DOHH2 (cell line): ENCODE measurements around the gene MDM1.

Experiments used
- H3F3A ChIP-seq: fragments of 200-600 bp; sonication (generic), shearing (Covaris generic); 2 replicates; pipeline ENCODE4 v1.6.0; 2016; ENCODE audit warnings: antibody characterized with exemption, mild to moderate bottlenecking; ENCODE audit not compliant: control insufficient read depth, insufficient read depth
- H3K27ac ChIP-seq: fragments of 200-600 bp; sonication (generic); 2 replicates; pipeline ENCODE4 v1.5.1; 2014; ENCODE audit warnings: low read depth, mild to moderate bottlenecking, low read length, moderate library complexity
- H3K27me3 ChIP-seq: fragments of 200-600 bp; sonication (generic); 2 replicates; pipeline ENCODE4 v1.6.1; 2014; ENCODE audit warnings: mild to moderate bottlenecking, low read length, mixed read lengths; ENCODE audit not compliant: control insufficient read depth
- H3K36me3 ChIP-seq: fragments of 200-600 bp; sonication (generic); 2 replicates; pipeline ENCODE4 v1.6.1; 2014; ENCODE audit warnings: mild to moderate bottlenecking, low read length, moderate library complexity, mixed read lengths; ENCODE audit not compliant: control insufficient read depth
- H3K4me1 ChIP-seq: fragments of 200-600 bp; sonication (generic); 2 replicates; pipeline ENCODE4 v1.6.1; 2014; ENCODE audit warnings: mild to moderate bottlenecking, low read length, mixed read lengths; ENCODE audit not compliant: control insufficient read depth
- H3K4me2 ChIP-seq: fragments of 200-600 bp; sonication (generic); 2 replicates; pipeline ENCODE4 v1.6.0; 2014; ENCODE audit warnings: mild to moderate bottlenecking, low read length, moderate library complexity
- H3K4me3 ChIP-seq: fragments of 200-600 bp; sonication (generic); 2 replicates; pipeline ENCODE4 v1.5.1; 2014; ENCODE audit warnings: mild to moderate bottlenecking, low read length, mixed read lengths
- H3K79me2 ChIP-seq: fragments of 200-600 bp; sonication (generic); 2 replicates; pipeline ENCODE4 v1.6.1; 2014; ENCODE audit warnings: mild to moderate bottlenecking, low read length, mixed read lengths; ENCODE audit not compliant: control insufficient read depth
- H3K9me2 ChIP-seq: fragments of 200-600 bp; sonication (generic); replicated peaks from 2 replicates; pipeline ENCODE4 v1.6.1; 2014; ENCODE audit warnings: mild to moderate bottlenecking, low read length, mixed read lengths; ENCODE audit not compliant: control insufficient read depth
- H3K9me3 ChIP-seq: fragments of 200-600 bp; sonication (generic); 2 replicates; pipeline ENCODE4 v1.6.1; 2014; ENCODE audit warnings: antibody characterized with exemption, low read length, mixed read lengths; ENCODE audit not compliant: control insufficient read depth, insufficient read depth
- H4K20me1 ChIP-seq: fragments of 200-600 bp; sonication (generic); 2 replicates; pipeline ENCODE4 v1.6.0; 2014; ENCODE audit warnings: low read depth, mild to moderate bottlenecking, antibody characterized with exemption, low read length, moderate library complexity; ENCODE audit not compliant: control insufficient read depth, insufficient read depth
- EZH2phosphoT487 ChIP-seq: fragments of 200-600 bp; sonication (generic); IDR thresholded peaks from 2 replicates; pipeline ENCODE4 v1.6.1; 2017; ENCODE audit warnings: borderline replicate concordance, mild to moderate bottlenecking, antibody characterized with exemption, low read length, moderate library complexity, mixed read lengths
- TF ChIP-seq, protein P1 (sequence below): fragments of 200-600 bp; sonication (generic); IDR thresholded peaks from one replicate; pipeline ENCODE4 v1.5.1; 2014; ENCODE audit warnings: antibody characterized with exemption, mild to moderate bottlenecking, low read depth, low read length; ENCODE audit not compliant: poor library complexity, severe bottlenecking

MDM1 gene

DNA sequence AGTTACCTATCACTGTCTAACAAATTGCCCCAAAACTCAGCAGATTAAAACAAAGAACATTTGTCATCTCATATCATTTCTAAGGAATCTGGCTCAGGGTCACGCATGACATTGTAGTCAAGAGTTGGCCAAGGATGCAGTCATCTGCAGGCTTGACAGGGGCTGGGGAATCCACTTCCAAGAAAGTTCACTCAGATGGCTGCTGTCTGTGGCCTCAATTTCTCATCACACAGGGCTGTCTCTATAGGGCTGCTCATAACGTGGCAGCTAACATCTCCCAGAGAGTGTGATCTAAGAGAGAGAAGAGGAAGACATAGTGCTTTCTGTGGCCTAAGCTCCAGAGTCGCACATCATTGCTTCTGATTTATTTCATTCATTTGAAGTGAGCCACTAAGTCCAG lies 61.8 kb downstream of the MDM1 start:
- H3K36me3 ChIP-seq: no peaks in the 10 kb centered on the region
- H3K4me2 ChIP-seq: no peak overlapping the region
- no peaks in the 10 kb centered on the region for H4K20me1 ChIP-seq
- TF ChIP-seq EZH2phosphoT487: no peak
- TF ChIP-seq, protein P1, sequence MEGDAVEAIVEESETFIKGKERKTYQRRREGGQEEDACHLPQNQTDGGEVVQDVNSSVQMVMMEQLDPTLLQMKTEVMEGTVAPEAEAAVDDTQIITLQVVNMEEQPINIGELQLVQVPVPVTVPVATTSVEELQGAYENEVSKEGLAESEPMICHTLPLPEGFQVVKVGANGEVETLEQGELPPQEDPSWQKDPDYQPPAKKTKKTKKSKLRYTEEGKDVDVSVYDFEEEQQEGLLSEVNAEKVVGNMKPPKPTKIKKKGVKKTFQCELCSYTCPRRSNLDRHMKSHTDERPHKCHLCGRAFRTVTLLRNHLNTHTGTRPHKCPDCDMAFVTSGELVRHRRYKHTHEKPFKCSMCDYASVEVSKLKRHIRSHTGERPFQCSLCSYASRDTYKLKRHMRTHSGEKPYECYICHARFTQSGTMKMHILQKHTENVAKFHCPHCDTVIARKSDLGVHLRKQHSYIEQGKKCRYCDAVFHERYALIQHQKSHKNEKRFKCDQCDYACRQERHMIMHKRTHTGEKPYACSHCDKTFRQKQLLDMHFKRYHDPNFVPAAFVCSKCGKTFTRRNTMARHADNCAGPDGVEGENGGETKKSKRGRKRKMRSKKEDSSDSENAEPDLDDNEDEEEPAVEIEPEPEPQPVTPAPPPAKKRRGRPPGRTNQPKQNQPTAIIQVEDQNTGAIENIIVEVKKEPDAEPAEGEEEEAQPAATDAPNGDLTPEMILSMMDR: no peak
- H3K4me1 ChIP-seq: no peaks in the 10 kb centered on the region
- H3K4me3 ChIP-seq: no peak overlapping the region
- no peaks in the 10 kb centered on the region for H3K9me3 ChIP-seq
- H3K27ac ChIP-seq: no peak overlapping the region
- no peaks in the 10 kb centered on the region for H3K79me2 ChIP-seq
- H3K9me2 ChIP-seq: no peaks in the 10 kb centered on the region
- 0 out of 2 replicates have a peak, but pooled peaks cover 4% of the 10 kb centered on the region for H3K27me3 ChIP-seq
- H3F3A ChIP-seq: no peaks in the 10 kb centered on the region

DNA sequence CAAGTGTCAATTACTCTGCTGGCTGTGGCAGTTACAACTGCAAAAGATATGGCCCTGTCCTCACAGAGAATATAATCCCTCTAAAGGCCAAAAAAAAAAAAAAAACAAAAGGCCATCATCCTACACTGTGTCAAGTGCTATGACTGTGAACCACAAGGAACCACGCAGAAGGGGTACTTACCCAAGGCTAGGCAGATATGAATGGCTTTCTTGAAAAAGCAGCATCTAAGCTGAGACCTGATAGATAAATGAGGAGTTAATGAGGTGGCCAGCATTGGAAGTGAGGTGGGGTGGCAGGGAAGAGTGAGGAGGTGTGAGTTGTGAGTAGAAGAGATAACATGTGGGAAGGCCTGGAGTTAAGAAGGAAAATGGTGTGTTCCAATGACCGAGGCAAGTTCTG lies 62.4 kb downstream of the MDM1 start:
- Histone ChIP-seq H3K9me2 (no peaks in the 10 kb centered on the region), H3K4me2 (no peak overlapping the region), H4K20me1 (no peaks in the 10 kb centered on the region), H3F3A (no peaks in the 10 kb centered on the region), H3K36me3 (no peaks in the 10 kb centered on the region), H3K4me1 (no peaks in the 10 kb centered on the region), H3K9me3 (no peaks in the 10 kb centered on the region), H3K27ac (no peak overlapping the region), H3K4me3 (no peak overlapping the region), H3K79me2 (no peaks in the 10 kb centered on the region), H3K27me3 (0 out of 2 replicates have a peak, but pooled peaks cover 4% of the 10 kb centered on the region)
- no peak for TF ChIP-seq EZH2phosphoT487
- TF ChIP-seq, protein P1: no peak

DNA sequence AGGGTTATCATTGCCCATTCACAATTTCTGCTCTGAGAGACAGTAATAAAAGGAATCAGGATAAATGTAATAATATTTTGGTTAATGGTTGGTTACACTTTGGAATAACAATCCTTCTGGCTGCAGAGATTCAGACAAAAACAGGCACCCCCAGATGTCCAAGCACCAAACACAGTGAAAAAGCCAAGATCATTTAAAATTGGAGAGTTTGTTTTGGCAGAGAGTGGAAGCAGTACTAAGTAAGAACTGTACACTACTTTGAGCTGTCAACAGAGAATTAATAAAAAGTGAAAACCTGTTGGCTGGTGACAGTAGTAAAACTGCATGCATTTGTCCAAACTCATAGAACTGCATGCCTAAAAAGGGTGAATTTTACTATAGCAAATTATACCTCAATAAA lies 63.2 kb downstream of the MDM1 start:
- Histone ChIP-seq H3K4me1 (no peaks in the 10 kb centered on the region), H3K27me3 (0 out of 2 replicates have a peak, but pooled peaks cover 4% of the 10 kb centered on the region), H3K27ac (no peak overlapping the region), H3K4me2 (no peak overlapping the region), H3K4me3 (no peak overlapping the region), H3F3A (no peaks in the 10 kb centered on the region), H4K20me1 (no peaks in the 10 kb centered on the region), H3K9me2 (no peaks in the 10 kb centered on the region), H3K9me3 (no peaks in the 10 kb centered on the region), H3K79me2 (no peaks in the 10 kb centered on the region), H3K36me3 (no peaks in the 10 kb centered on the region)
- TF ChIP-seq, protein P1: no peak
- no peak for TF ChIP-seq EZH2phosphoT487
